WERI-Rb-1 (cell line): ENCODE data around the gene OMA1.

Experiments used
- DNase-seq: peaks from one replicate; pipeline ENCODE4 v3.0.0-alpha.2; 2020
- H3K27ac ChIP-seq: fragments of 250-450 bp; sonication (Bioruptor Pico); 2 replicates; pipeline ENCODE4 v1.5.1; 2020; ENCODE audit warnings: mild to moderate bottlenecking, moderate library complexity
- H3K27me3 ChIP-seq: fragments of 250-450 bp; sonication (Bioruptor Pico); 2 replicates; pipeline ENCODE4 v1.5.1; 2021; ENCODE audit warnings: mild to moderate bottlenecking, low read depth, moderate library complexity; ENCODE audit not compliant: insufficient read depth, severe bottlenecking
- H3K36me3 ChIP-seq: fragments of 250-450 bp; sonication (Bioruptor Pico); 2 replicates; pipeline ENCODE4 v1.5.1; 2020; ENCODE audit warnings: mild to moderate bottlenecking, moderate library complexity
- H3K4me3 ChIP-seq: 2 replicates; pipeline ENCODE4 v1.5.1; 2011; ENCODE audit warnings: low read depth, mild to moderate bottlenecking, control low read depth, low read length
- H3K9me3 ChIP-seq: fragments of 250-450 bp; sonication (Bioruptor Pico); 2 replicates; pipeline ENCODE4 v1.5.1; 2021; ENCODE audit warnings: mild to moderate bottlenecking, moderate library complexity; ENCODE audit not compliant: severe bottlenecking
- TF ChIP-seq, protein P1 (sequence below): IDR thresholded peaks from 2 replicates; pipeline ENCODE4 v1.5.1; 2011; ENCODE audit warnings: low read depth, mild to moderate bottlenecking, control low read depth, inconsistent platforms, low read length

Gene OMA1

DNA sequence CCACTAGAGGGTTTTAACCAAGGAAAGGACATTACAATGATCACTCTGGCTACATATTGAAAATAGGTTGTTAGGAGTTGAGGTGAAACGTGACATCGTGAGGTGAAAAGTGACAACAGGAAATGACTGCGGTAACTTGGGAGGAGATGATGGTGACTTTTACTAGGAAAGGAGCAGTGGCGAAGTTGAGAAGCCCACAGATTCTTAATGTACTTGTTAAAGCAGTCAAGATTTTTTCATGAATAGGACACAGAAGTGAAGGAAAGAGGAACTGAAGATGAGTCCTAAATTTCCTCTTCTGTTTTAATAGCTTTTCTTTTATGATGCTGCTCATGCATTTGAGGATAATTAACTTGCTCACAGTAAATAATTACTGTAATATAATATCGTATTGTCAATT lies 59.5 kb downstream of the OMA1 start:
- H3K9me3 ChIP-seq: no peaks in the 10 kb centered on the region
- TF ChIP-seq, protein P1, sequence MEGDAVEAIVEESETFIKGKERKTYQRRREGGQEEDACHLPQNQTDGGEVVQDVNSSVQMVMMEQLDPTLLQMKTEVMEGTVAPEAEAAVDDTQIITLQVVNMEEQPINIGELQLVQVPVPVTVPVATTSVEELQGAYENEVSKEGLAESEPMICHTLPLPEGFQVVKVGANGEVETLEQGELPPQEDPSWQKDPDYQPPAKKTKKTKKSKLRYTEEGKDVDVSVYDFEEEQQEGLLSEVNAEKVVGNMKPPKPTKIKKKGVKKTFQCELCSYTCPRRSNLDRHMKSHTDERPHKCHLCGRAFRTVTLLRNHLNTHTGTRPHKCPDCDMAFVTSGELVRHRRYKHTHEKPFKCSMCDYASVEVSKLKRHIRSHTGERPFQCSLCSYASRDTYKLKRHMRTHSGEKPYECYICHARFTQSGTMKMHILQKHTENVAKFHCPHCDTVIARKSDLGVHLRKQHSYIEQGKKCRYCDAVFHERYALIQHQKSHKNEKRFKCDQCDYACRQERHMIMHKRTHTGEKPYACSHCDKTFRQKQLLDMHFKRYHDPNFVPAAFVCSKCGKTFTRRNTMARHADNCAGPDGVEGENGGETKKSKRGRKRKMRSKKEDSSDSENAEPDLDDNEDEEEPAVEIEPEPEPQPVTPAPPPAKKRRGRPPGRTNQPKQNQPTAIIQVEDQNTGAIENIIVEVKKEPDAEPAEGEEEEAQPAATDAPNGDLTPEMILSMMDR: no peak
- H3K27ac ChIP-seq: no peak overlapping the region
- H3K27me3 ChIP-seq: no peaks in the 10 kb centered on the region
- no peaks in the 10 kb centered on the region for H3K36me3 ChIP-seq
- no peak overlapping the region for H3K4me3 ChIP-seq
- DNase-seq: no peak

DNA sequence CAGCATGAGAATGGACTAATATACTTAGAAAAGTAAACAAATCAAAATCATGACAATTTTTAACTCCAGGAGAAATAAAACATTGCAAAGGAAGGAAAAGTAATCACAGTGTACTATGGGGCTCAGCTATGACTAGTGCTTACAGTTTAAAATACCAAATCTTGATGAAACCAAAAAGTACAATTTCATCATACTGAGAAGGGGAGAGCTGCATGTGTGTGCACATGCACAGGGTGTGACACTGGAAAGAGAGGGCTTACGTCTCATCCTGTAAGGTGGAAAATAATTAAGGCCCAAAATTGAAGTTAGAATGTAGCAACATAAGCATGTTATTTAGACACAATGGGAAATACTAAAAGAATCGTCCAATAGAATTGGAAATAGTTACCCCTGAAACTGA lies 64.6 kb downstream of the OMA1 start:
- no peak overlapping the region for H3K4me3 ChIP-seq
- TF ChIP-seq, protein P1: no peak
- no peak overlapping the region for H3K27ac ChIP-seq
- H3K36me3 ChIP-seq: no peaks in the 10 kb centered on the region
- no peaks in the 10 kb centered on the region for H3K27me3 ChIP-seq
- no peaks in the 10 kb centered on the region for H3K9me3 ChIP-seq
- DNase-seq: no peak

DNA sequence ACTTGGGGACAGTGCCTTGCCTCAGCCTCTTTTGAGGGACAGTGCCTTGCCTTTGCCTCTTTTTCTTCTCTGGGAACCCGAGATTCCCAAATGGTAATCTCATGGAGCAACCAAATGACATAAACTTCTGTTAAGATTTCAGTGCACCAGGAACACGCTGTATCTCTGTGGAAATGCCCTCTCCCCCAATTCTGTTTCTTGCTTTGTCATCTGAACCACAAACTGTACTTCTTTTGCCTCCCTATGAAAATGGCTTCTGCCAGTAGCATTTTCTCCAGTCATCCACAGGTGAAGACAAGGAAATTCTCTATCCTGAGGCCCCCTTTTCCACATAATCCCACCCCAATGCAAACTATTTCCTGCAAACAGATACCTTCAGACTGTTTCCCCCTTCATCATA lies 66.3 kb downstream of the OMA1 start:
- Histone ChIP-seq H3K36me3 (no peaks in the 10 kb centered on the region), H3K9me3 (no peaks in the 10 kb centered on the region), H3K27me3 (no peaks in the 10 kb centered on the region), H3K4me3 (no peak overlapping the region), H3K27ac (no peak overlapping the region)
- DNase-seq: no peak
- TF ChIP-seq, protein P1: no peak

DNA sequence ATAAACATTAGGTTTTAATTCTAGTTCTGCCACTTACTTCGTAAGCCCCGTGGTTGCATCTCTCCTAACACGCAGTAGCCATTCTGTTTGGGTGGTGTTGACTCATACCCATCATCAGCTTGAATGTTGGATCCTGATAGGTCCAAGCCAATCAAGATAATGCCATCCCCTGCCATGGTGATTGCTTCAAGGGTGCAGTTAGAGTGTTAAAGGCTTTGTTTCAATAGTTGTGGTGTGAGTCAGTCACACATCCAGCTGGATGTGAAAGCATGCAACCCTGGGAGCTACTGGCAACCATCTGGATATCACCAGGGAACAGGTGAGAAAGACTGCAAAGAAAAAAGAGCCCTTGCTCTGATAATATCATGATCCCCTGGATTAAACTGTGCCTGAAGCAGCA lies 69.1 kb downstream of the OMA1 start:
- no peak for DNase-seq
- Histone ChIP-seq H3K4me3 (no peak overlapping the region), H3K27me3 (no peaks in the 10 kb centered on the region), H3K36me3 (no peaks in the 10 kb centered on the region), H3K27ac (no peak overlapping the region), H3K9me3 (no peaks in the 10 kb centered on the region)
- TF ChIP-seq, protein P1: no peak

DNA sequence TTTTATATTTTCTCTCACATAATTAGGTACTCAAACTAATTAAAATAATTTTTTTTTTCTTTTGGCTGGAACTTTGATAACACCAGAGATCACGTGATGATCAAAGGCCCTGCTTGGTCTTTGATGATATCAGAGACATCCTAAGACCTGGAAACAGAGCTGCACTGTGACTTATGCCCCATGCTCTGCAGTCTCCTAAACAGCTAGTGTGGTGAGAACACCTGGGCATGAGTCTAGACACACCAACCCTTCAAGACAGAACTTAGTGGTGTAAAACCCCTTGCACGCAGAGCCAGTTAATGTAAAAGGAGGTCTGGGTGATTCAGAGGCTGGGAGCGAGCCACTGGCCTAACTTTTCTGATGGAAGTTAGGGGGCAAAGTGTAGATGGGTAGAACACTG lies 70.3 kb downstream of the OMA1 start:
- Histone ChIP-seq H3K9me3 (no peaks in the 10 kb centered on the region), H3K27ac (no peak overlapping the region), H3K4me3 (no peak overlapping the region), H3K36me3 (no peaks in the 10 kb centered on the region), H3K27me3 (no peaks in the 10 kb centered on the region)
- no peak for DNase-seq
- TF ChIP-seq, protein P1: no peak

DNA sequence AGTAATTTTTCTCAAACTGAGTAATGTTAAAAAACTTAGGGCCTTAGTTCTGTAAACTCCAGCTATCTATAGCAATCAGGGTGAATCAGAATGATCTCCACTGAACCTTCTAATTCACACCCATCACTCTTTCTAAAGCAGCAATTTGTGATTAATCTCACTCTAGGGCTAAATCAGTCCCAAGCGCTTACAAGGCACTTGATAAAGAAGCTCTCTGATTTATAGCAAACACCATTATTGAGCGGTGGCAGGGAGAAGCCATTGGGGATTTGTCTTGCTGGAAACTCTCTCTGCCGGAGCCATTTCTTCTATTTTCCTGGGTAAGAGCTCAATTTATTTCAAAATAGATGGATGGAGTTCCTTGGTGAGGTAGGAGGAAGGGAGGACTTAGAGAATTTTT lies 77.0 kb downstream of the OMA1 start:
- no peak for DNase-seq
- Histone ChIP-seq H3K36me3 (no peaks in the 10 kb centered on the region), H3K27me3 (no peaks in the 10 kb centered on the region)

More for the DNA sequence above, 77.0 kb downstream of the OMA1 start:
- TF ChIP-seq, protein P1: no peak
- Histone ChIP-seq H3K9me3 (no peaks in the 10 kb centered on the region), H3K27ac (no peak overlapping the region), H3K4me3 (no peak overlapping the region)
